Hepatocyte (in vitro differentiated cells): ENCODE results near the gene C1QL4. TPM values are rescaled to one million over a fixed set of nuclear protein-coding genes. Genes with fewer than 3 reads are reported as not detected.

Experiments
- DNase-seq: peaks from one replicate; pipeline ENCODE4 v3.0.0-alpha.2; 2016; ENCODE audit warnings: low spot score
- H2AFZ ChIP-seq: fragments of 200-600 bp; sonication (generic); 2 replicates; pipeline ENCODE4 v1.6.0; 2016; ENCODE audit warnings: antibody characterized with exemption, mild to moderate bottlenecking
- H3K27ac ChIP-seq: fragments of 200-600 bp; sonication (generic); 2 replicates; pipeline ENCODE4 v1.5.1; 2016; ENCODE audit warnings: mild to moderate bottlenecking
- H3K27me3 ChIP-seq: fragments of 200-600 bp; sonication (generic); 2 replicates; pipeline ENCODE4 v1.6.1; 2016
- H3K36me3 ChIP-seq: fragments of 200-600 bp; sonication (generic); replicated peaks from 2 replicates; pipeline ENCODE4 v1.5.1; 2016; ENCODE audit warnings: low read depth; ENCODE audit not compliant: insufficient read depth
- H3K4me1 ChIP-seq: fragments of 200-600 bp; sonication (generic); 2 replicates; pipeline ENCODE4 v1.5.1; 2016; ENCODE audit warnings: mild to moderate bottlenecking, moderate library complexity; ENCODE audit not compliant: insufficient read depth
- H3K4me2 ChIP-seq: fragments of 200-600 bp; sonication (generic); 2 replicates; pipeline ENCODE4 v1.6.0; 2016
- H3K4me3 ChIP-seq: fragments of 200-600 bp; sonication (generic); 2 replicates; pipeline ENCODE4 v1.5.1; 2016; ENCODE audit warnings: mild to moderate bottlenecking
- H3K79me2 ChIP-seq: fragments of 200-600 bp; sonication (generic); 2 replicates; pipeline ENCODE4 v1.6.0; 2017; ENCODE audit warnings: mild to moderate bottlenecking
- H3K9me2 ChIP-seq: fragments of 200-600 bp; sonication (generic); replicated peaks from 2 replicates; pipeline ENCODE4 v1.6.0; 2017; ENCODE audit warnings: mild to moderate bottlenecking; ENCODE audit not compliant: insufficient read depth
- H3K9me3 ChIP-seq: fragments of 200-600 bp; sonication (generic); 2 replicates; pipeline ENCODE4 v1.5.1; 2016; ENCODE audit warnings: low read depth, mild to moderate bottlenecking
- H4K20me1 ChIP-seq: fragments of 200-600 bp; sonication (generic); 2 replicates; pipeline ENCODE4 v1.6.0; 2016; ENCODE audit warnings: mild to moderate bottlenecking; ENCODE audit not compliant: insufficient read depth, poor library complexity, severe bottlenecking
- EZH2 ChIP-seq: fragments of 200-600 bp; sonication (generic); IDR thresholded peaks from 2 replicates; pipeline ENCODE4 v1.6.1; 2016; ENCODE audit warnings: antibody characterized with exemption, mild to moderate bottlenecking, borderline replicate concordance
- EZH2phosphoT487 ChIP-seq: fragments of 200-600 bp; sonication (generic); IDR thresholded peaks from one replicate; pipeline ENCODE4 v1.6.1; 2018; ENCODE audit warnings: antibody characterized with exemption, mild to moderate bottlenecking, low read depth, moderate library complexity; ENCODE audit not compliant: unreplicated experiment, severe bottlenecking
- WGBS: methylation state at CpG from one replicate; pipeline ENCODE4 v1.1.6; 2016; ENCODE audit warnings: low lambda C conversion rate; ENCODE audit errors: missing lambda C conversion rate; 5-methylcytosine and 5-hydroxymethylcytosine counted together
- polyA plus RNA-seq: library from polyadenylated mRNA; unstranded; fragments of >200 nt; fragmentation: Nextera tagmentation; extraction: Ambion mirVana; gene quantifications from 2 replicates; pipeline ENCODE4 v1.2.1, GENCODE V29; 2016
- total RNA-seq: library from RNA; depleted of rRNA; stranded (reverse); fragments of >200 nt; gene quantifications from 2 replicates; pipeline ENCODE4 v1.2.3, GENCODE V29; 2014
- TF ChIP-seq, protein P1 (sequence below): fragments of 200-600 bp; sonication (generic); IDR thresholded peaks from 2 replicates; pipeline ENCODE4 v1.5.1; 2016; ENCODE audit warnings: antibody characterized with exemption, mild to moderate bottlenecking; ENCODE audit not compliant: poor library complexity

C1QL4 gene
- total and polyA plus RNA-seq, 2 experiments from 2014 or later: not detected

DNA sequence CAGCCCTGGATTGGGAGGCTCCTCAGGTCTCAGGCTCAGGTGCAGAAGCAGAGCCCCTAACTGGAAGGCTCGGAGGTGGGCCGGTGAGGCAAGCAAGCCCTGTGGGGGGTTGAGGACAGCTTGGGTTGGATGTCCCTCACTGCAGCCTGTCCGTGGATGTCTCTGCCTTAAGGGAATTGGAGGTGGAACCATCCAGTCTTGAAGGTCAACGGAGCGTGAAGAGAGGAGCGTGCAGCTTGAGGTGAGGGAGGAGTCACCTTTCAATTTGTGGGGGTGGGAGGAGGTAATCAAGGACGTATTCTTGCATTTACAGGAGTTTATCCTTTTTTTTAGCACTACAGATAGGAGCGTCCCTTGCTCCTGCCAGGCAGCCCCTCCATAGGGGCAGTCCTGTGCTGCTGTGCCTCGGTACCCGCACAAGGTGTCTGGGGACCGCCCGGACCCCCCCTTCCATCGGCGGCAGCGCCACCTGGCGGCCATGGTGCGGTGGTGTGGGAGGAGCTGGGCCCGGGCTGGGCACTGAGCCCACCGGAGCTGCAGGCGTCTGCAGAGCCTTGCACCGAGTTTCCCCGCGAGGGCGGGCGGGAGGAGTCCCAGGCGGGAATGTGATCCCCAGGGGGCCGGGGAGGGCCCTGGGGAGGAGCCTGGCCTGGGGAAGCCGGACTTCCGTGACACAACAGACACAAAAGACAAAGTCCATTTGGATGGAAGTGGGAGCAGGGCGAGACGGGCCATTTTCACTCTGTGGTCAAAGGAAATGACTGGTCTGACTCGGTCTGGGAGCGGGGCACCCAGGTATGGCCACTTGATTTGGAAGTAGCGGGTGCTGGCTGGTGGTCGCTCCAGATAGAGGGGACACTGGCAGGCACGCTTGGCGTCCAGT is 10.6 kb upstream of the C1QL4 start:
- Histone ChIP-seq H3K9me3 (no peaks in the 10 kb centered on the region), H3K4me1 (peaks cover 49% of the 10 kb centered on the region), H3K79me2 (peaks cover 11% of the 10 kb centered on the region), H2AFZ (peak overlapping the region; percentile 68), H4K20me1 (no peaks in the 10 kb centered on the region), H3K27me3 (peaks cover 48% of the 10 kb centered on the region), H3K4me3 (no peak overlapping the region), H3K9me2 (no peaks in the 10 kb centered on the region), H3K4me2 (peak overlapping the region; percentile 99), H3K36me3 (no peaks in the 10 kb centered on the region), H3K27ac (peak overlapping the region; percentile 76)
- WGBS: 12% methylated on average over 33 of the region's 37 CpGs
- no peak for TF ChIP-seq EZH2
- TF ChIP-seq, protein P1, sequence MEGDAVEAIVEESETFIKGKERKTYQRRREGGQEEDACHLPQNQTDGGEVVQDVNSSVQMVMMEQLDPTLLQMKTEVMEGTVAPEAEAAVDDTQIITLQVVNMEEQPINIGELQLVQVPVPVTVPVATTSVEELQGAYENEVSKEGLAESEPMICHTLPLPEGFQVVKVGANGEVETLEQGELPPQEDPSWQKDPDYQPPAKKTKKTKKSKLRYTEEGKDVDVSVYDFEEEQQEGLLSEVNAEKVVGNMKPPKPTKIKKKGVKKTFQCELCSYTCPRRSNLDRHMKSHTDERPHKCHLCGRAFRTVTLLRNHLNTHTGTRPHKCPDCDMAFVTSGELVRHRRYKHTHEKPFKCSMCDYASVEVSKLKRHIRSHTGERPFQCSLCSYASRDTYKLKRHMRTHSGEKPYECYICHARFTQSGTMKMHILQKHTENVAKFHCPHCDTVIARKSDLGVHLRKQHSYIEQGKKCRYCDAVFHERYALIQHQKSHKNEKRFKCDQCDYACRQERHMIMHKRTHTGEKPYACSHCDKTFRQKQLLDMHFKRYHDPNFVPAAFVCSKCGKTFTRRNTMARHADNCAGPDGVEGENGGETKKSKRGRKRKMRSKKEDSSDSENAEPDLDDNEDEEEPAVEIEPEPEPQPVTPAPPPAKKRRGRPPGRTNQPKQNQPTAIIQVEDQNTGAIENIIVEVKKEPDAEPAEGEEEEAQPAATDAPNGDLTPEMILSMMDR: peak; percentile 98
- TF ChIP-seq EZH2phosphoT487: no peak
- DNase-seq: peak; percentile 94

DNA sequence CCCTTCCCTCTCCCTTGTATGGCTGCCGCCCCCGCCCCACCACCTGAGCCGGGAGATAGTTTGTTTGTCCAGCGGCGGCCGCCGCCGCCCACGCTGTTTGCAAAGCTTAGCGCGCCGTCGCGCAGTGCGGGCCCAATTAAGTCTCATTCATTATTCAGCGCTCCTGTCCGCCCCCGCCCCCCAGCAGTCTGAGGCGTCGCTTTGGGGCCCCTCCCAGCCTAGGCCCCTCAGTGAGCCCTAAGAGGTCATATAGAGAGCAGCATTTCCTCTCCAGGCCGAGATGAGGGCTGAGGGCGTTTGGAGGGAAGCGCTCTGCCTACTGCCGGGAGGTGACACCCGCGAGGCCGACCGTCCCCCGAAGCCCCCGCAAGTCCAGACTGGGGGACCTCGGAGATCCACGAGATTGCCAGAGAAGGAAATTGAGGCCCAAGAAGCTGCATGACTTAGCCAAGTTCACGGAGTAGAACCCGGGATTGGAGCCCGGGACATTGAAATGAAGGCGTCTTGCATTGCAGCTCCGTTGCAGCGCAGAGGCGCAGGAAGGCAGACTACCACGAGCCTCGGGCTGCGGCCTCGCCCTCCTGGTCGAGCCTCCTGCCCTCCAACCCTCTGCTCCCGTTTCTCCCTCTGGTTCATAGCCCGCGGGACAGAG is 9.8 kb upstream of the C1QL4 start, which contains the start of gene DNAJC22:
Gene DNAJC22 (plus strand): TSS at position 230 of the 652 bp plus-strand sequence. CDS start 1,985 bp downstream, outside the sequence.
- 3% methylated on average over 35 of the region's 47 CpGs for WGBS
- H4K20me1 ChIP-seq: no peaks in the 10 kb centered on the region
- DNase-seq: peak; percentile 73
- no peaks in the 10 kb centered on the region for H3K36me3 ChIP-seq
- no peaks in the 10 kb centered on the region for H3K9me2 ChIP-seq
- no peaks in the 10 kb centered on the region for H3K9me3 ChIP-seq
- peak within 1 kb of the TSS; percentile 78 for H2AFZ ChIP-seq
- peaks cover 54% of the 10 kb centered on the region for H3K27me3 ChIP-seq
- H3K79me2 ChIP-seq: peaks cover 11% of the 10 kb centered on the region
- peak within 1 kb of the TSS; percentile 36 for H3K4me3 ChIP-seq
- H3K27ac ChIP-seq: no peak within 1 kb of the TSS
- H3K4me1 ChIP-seq: peaks cover 53% of the 10 kb centered on the region
- peak within 1 kb of the TSS; percentile 99 for H3K4me2 ChIP-seq
- TF ChIP-seq, protein P1: no peak
- peak; percentile 80 for TF ChIP-seq EZH2

DNA sequence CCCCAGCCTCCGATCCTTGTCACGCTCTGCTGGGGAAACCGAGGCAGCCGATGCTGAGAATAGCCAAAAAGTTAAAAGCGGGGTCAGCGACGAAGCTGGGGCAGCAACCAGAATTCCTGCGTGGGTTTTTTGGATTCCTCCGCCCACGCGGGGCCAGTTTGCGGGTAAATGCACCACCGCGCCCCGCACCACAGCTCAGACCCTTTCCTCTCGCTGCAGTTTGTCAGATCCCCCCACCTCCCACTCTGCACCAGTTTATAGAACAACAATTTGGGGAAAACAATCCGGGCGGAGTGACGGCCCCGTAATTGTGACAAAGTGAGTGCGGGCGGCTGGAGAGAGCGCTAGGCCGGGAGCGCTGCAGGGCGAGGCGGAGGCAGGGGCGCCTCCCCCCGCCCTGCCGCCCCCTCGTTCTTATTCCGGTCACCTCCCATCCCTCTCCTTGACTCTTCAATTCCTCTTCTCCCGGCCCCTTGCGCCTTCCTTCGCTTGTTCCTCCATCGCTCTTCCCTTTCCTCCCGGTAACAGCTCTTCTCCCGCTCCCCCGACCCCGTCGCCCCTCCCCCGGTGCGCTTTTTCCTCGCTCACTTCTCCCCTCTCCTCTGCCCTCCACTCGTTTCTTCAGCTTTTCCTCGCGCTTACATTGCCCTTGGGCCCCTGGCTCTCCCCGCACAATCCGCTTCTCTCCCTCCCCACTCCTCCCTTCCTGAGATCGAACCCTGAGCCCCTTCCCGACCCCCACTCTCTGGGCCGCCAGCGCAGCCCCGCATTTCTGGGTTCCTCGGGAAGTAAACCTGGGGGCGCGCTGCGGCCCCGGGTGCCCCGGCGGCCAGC is 9.1 kb upstream of the C1QL4 start:
- TF ChIP-seq EZH2 (peak; percentile 88), EZH2phosphoT487 (peak; percentile 78)
- TF ChIP-seq, protein P1: no peak
- Histone ChIP-seq H3K4me3 (peak overlapping the region; percentile 36), H4K20me1 (no peaks in the 10 kb centered on the region), H3K27me3 (peaks cover 61% of the 10 kb centered on the region), H3K4me2 (peak overlapping the region; percentile 99), H2AFZ (peak overlapping the region; percentile 78), H3K79me2 (peaks cover 11% of the 10 kb centered on the region), H3K4me1 (peaks cover 53% of the 10 kb centered on the region), H3K9me2 (no peaks in the 10 kb centered on the region), H3K27ac (no peak overlapping the region), H3K9me3 (no peaks in the 10 kb centered on the region), H3K36me3 (no peaks in the 10 kb centered on the region)
- DNase-seq: peak; percentile 23
- WGBS: 2% methylated on average over 28 of the region's 61 CpGs
